Measurements from ENCODE around the gene DACH1. TPM values are rescaled to one million over a fixed set of nuclear protein-coding genes. Genes with fewer than 3 reads are reported as not detected.

DACH1 gene
- total RNA-seq, 2 experiments from 2014 or later, result not detected

GRCh38 chr13:71634182-71634581 is 232.8 kb downstream of the DACH1 start:
- Histone ChIP-seq H4K20me1 (ENCODE audit: insufficient read depth, low read length) (no peaks in the 10 kb centered on the region), H3K79me2 (ENCODE audit: insufficient read depth, low read depth, low read length) (no peaks in the 10 kb centered on the region), H3K9me2 (ENCODE audit: insufficient read depth, low read length) (no peaks in the 10 kb centered on the region), H3K4me2 (ENCODE audit: low read length) (no peak overlapping the region), H3K27ac (ENCODE audit: low read depth, low read length, poor library complexity, severe bottlenecking) (no peak overlapping the region), H3K36me3 (ENCODE audit: insufficient read depth, low read length) (no peaks in the 10 kb centered on the region), H3K9me3 (ENCODE audit: low read length) (no peaks in the 10 kb centered on the region), H2AFZ (ENCODE audit: low read length) (no peak overlapping the region), H3K4me3 (ENCODE audit: low read depth, low read length, poor library complexity, severe bottlenecking) (no peak overlapping the region), H3K4me1 (ENCODE audit: insufficient read depth, low read length, poor library complexity, severe bottlenecking) (no peaks in the 10 kb centered on the region)
- no peak for DNase-seq (ENCODE audit: low spot score)
- ChIA-PET POLR2A (interaction anchor here (0.7 to 1.2 kb wide), 2 partner anchors 10 to 171 kb away, joined by 3 to 4 read pairs; no protein-coding TSS in a partner anchor), CTCF (ENCODE audit: unreplicated experiment) (no interaction called here)
- BruUV-seq (replicated peaks), result no TSS peak
- TF ChIP-seq CTCF (conservative IDR thresholded peaks at IDR 0.05; ENCODE audit: low read length) (no peak), EZH2phosphoT487 (IDR thresholded peaks at IDR 0.05; ENCODE audit: borderline replicate concordance, low read depth, low read length) (no peak)
- intact Hi-C loops (cut with micrococcal nuclease; ENCODE audit: unreplicated experiment), result no loop called here

GRCh38 chr13:71632721-71633120 is 234.3 kb downstream of the DACH1 start:
- Histone ChIP-seq H3K9me2 (ENCODE audit: insufficient read depth, low read length) (no peaks in the 10 kb centered on the region), H2AFZ (ENCODE audit: low read length) (no peak overlapping the region), H3K27ac (ENCODE audit: low read depth, low read length, poor library complexity, severe bottlenecking) (no peak overlapping the region), H3K4me2 (ENCODE audit: low read length) (no peak overlapping the region), H3K36me3 (ENCODE audit: insufficient read depth, low read length) (no peaks in the 10 kb centered on the region), H3K4me1 (ENCODE audit: insufficient read depth, low read length, poor library complexity, severe bottlenecking) (no peaks in the 10 kb centered on the region), H3K9me3 (ENCODE audit: low read length) (no peaks in the 10 kb centered on the region), H3K79me2 (ENCODE audit: insufficient read depth, low read depth, low read length) (no peaks in the 10 kb centered on the region), H4K20me1 (ENCODE audit: insufficient read depth, low read length) (no peaks in the 10 kb centered on the region), H3K4me3 (ENCODE audit: low read depth, low read length, poor library complexity, severe bottlenecking) (no peak overlapping the region)
- no TSS peak for BruUV-seq (replicated peaks)
- intact Hi-C loops (cut with micrococcal nuclease; ENCODE audit: unreplicated experiment), result no loop called here
- ChIA-PET POLR2A (interaction anchor here (1.2 kb wide), 1 partner anchor 9 kb away, joined by 4 read pairs; no protein-coding TSS in a partner anchor), CTCF (ENCODE audit: unreplicated experiment) (no interaction called here)
- no peak for DNase-seq (ENCODE audit: low spot score)
- no peak for TF ChIP-seq EZH2phosphoT487 (IDR thresholded peaks at IDR 0.05; ENCODE audit: borderline replicate concordance, low read depth, low read length)
- no peak for TF ChIP-seq CTCF (conservative IDR thresholded peaks at IDR 0.05; ENCODE audit: low read length)

- H3K4me3 ChIP-seq (ENCODE audit: low read depth, low read length, poor library complexity, severe bottlenecking), result no peak overlapping the region
- intact Hi-C loops (cut with micrococcal nuclease; ENCODE audit: unreplicated experiment), result no loop called here
- no peaks in the 10 kb centered on the region for H3K9me2 ChIP-seq (ENCODE audit: insufficient read depth, low read length)
- H3K4me2 ChIP-seq (ENCODE audit: low read length), result no peak overlapping the region
- H2AFZ ChIP-seq (ENCODE audit: low read length), result no peak overlapping the region
- H4K20me1 ChIP-seq (ENCODE audit: insufficient read depth, low read length), result no peaks in the 10 kb centered on the region
- CTCF ChIA-PET (ENCODE audit: unreplicated experiment), result no interaction called here
- DNase-seq (ENCODE audit: low spot score), result no peak
- H3K27ac ChIP-seq (ENCODE audit: low read depth, low read length, poor library complexity, severe bottlenecking), result no peak overlapping the region
- no peaks in the 10 kb centered on the region for H3K79me2 ChIP-seq (ENCODE audit: insufficient read depth, low read depth, low read length)
- no TSS peak for BruUV-seq (replicated peaks)
- H3K36me3 ChIP-seq (ENCODE audit: insufficient read depth, low read length), result no peaks in the 10 kb centered on the region
- no peaks in the 10 kb centered on the region for H3K9me3 ChIP-seq (ENCODE audit: low read length)
- POLR2A ChIA-PET, result no interaction called here
- H3K4me1 ChIP-seq (ENCODE audit: insufficient read depth, low read length, poor library complexity, severe bottlenecking), result no peaks in the 10 kb centered on the region
- TF ChIP-seq CTCF (conservative IDR thresholded peaks at IDR 0.05; ENCODE audit: low read length) (no peak), EZH2phosphoT487 (IDR thresholded peaks at IDR 0.05; ENCODE audit: borderline replicate concordance, low read depth, low read length) (no peak)
Observed at GRCh38 chr13:71632206-71632605, 234.8 kb downstream of the DACH1 start.

All from OCI-LY7 (cell line).